Fibroblast of skin of back (primary cell): ENCODE results near the gene MCTP1.
"Not testable (repeated sequence)": the region's sequence is repeated elsewhere in the genome, so short reads cannot be mapped to it uniquely, and the experiment has no call there.

Experiments
- DNase-seq: peaks from one replicate; pipeline ENCODE4 v3.0.0-alpha.2; 2013

MCTP1 gene

GRCh38 chr5:95027151-95027721, 257.7 kb downstream of the MCTP1 start:
- peak; percentile 1 for DNase-seq

GRCh38 chr5:95026718-95027117, 258.2 kb downstream of the MCTP1 start:
- no peak for DNase-seq

DNA sequence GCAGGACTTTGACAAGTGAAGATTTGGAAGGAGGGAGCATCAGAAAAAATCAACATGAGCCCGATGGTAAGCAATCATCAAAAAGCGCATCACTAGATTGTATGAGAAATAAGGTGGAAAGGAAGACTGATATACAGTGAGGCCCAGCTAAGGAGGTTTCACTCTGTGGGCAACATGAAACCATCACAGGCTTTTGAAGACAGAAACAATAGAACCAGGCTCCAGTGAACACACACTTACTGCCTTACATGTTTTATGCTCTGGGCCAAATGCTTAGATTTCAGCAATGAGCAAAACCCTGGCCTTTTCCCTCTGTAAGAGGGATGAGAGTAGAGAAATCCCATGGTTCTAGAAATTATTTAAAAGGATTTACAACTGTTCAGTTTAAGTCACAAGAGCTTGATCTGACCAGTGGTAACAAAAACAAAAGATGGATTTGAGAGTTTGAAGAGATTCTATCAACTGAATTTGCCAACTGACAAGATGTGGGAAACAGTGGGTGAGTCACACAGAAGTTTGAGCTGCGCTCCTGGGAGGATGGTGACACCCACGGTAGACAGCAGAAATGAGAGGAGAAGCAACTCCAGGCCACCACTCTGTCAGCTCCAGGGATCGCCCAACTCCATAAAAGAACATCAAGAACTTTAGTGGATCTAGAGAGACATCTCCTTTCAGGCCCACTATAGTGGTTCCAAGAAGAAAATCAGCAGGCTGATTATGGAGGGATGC, 261.8 kb downstream of the MCTP1 start:
- peak; percentile 3 for DNase-seq

DNA sequence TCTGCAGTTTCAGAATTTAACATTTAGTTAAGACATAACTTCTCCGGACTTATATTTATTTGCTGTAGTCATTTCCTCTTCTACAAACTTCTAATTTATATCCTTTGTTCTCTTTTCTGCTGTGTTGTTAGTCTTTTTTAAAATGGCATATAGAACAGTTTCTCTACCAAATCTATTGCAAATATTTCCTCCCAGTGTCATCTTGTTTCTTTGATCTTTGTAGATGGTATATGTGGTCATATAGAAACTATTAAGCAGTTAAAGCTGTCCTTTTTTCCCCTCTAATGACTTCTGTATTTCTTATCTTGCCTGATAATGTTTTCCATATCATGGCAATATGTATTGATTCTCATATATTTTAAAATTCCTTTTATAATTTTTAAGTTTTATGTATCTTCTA, 264.5 kb downstream of the MCTP1 start:
- no peak for DNase-seq

- DNase-seq, result no peak
These were observed 265.9 kb downstream of the MCTP1 start for GRCh38 chr5:95018946-95019345.

- no peak for DNase-seq
These were observed 266.4 kb downstream of the MCTP1 start for GRCh38 chr5:95018511-95018910.

DNA sequence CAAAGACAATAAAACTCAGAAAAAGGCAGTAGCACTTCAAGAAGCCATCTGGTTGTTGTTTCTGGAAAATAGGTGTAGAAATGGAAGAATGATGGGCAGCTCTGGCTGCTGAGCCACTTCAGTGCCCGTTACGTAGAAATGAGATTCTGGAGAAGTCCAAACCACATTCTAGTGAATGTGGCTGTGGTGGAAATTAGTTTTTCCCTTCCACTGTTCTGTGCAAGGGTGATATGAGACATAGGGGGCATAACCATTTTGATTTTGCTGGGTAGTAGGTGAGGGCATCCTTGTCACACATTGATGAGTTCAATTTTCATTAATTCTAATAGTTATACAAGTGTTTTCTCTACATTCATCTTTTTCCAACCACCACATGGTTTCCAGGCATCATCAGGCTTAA, 275.1 kb downstream of the MCTP1 start:
- DNase-seq, result no peak

- no peak for DNase-seq
These were observed 276.8 kb downstream of the MCTP1 start for GRCh38 chr5:95007921-95008597.

DNA sequence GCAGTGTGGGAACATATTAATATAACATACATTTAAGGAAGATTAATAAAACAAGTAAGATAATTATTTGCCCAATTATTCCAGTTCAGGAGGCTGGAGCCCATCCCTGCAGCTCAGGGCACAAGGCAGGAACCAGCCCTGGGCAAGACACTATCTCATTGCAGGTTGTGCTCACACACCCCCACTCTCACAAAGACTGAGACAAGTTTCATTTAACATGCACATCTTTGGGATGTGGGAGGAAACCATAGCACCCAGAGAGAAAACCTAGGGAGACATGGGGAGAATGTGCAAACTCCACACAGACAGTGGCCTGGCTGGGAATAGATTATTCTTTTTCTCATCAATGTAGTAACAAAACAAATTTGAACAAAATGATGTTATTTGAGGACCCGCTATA, 279.1 kb downstream of the MCTP1 start:
- no peak for DNase-seq

DNA sequence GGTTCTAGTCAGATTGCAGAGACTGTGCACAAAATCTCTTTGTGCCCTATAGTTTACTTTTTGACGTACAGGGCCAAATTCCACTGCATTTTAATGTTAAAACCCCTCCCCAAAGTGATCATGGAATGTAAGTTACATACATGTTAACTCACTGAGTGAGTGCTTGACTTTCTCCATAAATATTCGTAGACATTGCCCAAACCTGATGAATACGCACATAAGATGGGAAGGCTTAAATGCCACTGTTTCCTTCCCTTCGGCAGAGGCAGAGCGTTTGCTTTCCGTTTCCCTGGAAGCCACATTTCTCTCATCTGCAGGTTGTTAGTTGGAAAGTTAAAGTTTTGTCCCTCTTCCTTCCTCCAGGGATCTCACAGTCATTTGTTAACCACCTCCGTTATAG, 286.2 kb downstream of the MCTP1 start:
- no peak for DNase-seq

GRCh38 chr5:94994537-94994936, 290.4 kb downstream of the MCTP1 start:
- DNase-seq, result not testable (repeated sequence)

- DNase-seq, result no peak
These were observed 291.4 kb downstream of the MCTP1 start for GRCh38 chr5:94993491-94993890.

DNA sequence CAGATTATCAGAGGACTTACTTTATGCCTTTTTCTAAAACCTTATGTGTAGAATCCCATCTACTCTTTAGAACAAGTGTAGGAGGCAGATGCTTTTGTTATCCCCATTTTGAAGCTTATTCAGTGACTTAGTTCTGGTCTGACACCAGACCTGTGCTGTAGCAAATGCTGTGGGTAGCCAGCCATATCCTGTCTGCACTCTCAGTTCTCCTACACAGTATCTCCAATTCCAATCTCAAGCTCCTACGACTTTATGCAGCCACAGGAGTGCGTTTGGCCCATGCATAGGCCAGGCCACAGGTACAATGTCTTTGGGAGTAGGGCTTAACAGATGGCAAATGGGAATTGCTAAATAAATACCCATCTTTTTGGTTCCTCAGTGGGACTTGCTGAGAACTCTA, 292.6 kb downstream of the MCTP1 start:
- no peak for DNase-seq

DNA sequence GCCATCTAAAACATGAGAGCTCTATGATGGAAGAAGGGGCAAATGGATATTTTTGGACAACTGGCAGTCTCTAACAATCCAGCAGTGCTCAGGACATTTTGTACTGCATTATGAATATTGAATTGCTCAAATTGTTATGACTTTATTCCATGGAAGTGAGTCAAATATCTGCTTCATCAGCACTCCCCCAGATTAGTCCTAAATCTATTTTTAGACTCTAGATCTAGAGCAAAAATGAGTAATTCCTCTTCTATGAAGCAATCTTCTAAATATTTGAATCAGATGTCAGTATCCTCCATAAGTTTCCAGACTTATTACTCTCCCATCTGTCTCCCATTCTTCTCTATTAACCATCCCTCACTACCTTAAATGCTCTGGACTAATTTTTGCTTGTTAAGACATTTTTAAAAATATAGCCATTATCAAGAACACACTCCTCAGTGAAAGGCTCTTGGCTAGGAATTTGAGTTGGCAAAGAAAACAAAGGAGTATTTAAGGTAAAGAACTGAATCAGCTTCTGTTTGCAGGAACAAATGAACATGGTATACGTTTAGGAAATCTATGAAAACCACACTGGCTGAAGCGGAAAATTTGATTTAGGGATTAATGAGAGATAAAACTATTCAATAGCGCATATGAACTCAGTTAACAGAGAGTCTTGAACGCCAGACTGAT, 300.9 kb downstream of the MCTP1 start:
- peak; percentile 78 for DNase-seq

GRCh38 chr5:94977437-94977836, 307.5 kb downstream of the MCTP1 start:
- DNase-seq, result no peak

- DNase-seq, result no peak
These were observed 308.0 kb downstream of the MCTP1 start for GRCh38 chr5:94976853-94977252.

GRCh38 chr5:94972268-94972667, 312.6 kb downstream of the MCTP1 start:
- DNase-seq, result no peak

DNA sequence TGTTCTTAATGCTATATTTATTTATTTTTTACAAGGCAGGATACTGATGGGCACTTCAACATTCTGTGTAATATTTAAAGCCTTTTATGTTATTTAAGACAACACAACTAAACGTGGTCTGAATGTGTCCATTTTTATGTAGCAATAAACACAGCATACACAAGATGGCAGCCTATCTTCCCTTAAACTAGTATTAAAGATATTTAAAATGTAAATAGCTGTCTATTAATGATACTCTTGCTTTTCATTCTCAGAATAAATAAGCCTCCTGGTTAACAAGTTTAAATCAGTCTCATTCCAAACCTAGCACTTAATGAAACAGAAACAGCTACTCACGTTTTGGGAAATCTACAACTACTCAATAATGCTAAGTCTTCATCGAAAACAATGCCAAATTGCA, 315.7 kb downstream of the MCTP1 start:
- DNase-seq, result peak; percentile 27

GRCh38 chr5:94968507-94969095, 316.3 kb downstream of the MCTP1 start:
- peak; percentile 64 for DNase-seq

- no peak for DNase-seq
These were observed 317.4 kb downstream of the MCTP1 start for GRCh38 chr5:94967525-94967924.

GRCh38 chr5:94959279-94959678, 325.6 kb downstream of the MCTP1 start:
- DNase-seq, result not testable (repeated sequence)

- no peak for DNase-seq
These were observed 339.2 kb downstream of the MCTP1 start for GRCh38 chr5:94945656-94946055.

- DNase-seq, result no peak
These were observed 340.7 kb downstream of the MCTP1 start for GRCh38 chr5:94944160-94944559.
